ENCODE results near the gene SLC37A4. TPM values are rescaled to one million over a fixed set of nuclear protein-coding genes. Genes with fewer than 3 reads are reported as not detected.
A peak's percentile ranks its signal among the peaks of the same experiment; 100 is the strongest.

Gene SLC37A4
- total and polyA plus RNA-seq, 2 experiments from 2014 or later: 7.9 to 13.7 TPM

DNA sequence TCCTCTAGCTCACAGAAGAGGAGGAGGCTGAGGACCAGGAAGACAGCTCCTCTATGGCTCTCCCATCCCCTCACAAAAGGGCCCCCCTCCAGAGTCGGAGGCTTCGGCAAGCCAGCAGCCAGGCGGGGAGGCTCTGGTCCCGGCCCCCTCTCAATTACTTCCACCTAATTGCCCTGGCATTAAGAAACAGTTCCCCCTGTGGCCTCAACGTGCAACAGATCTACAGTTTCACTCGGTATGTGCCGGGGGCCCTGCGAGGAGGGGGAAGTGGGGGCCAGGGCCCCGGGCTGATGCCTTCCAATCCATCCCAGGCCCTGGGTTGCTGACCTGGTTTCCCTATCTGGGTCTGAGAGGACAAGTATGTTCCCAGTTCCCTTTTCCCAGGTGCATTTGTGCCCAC lies 51.2 kb downstream of the SLC37A4 start:
- peaks cover 9% of the 10 kb centered on the region; the same call in 1 of the 2 replicates for H3K27me3 ChIP-seq (replicated peaks; ENCODE audit: insufficient read depth)
- no peaks in the 10 kb centered on the region for H3F3A ChIP-seq (ENCODE audit: insufficient read depth)
- H3K9me3 ChIP-seq (ENCODE audit: low read depth): no peaks in the 10 kb centered on the region
- H3K4me1 ChIP-seq (ENCODE audit: insufficient read depth): no peaks in the 10 kb centered on the region
- H3K9me2 ChIP-seq (ENCODE audit: insufficient read depth): no peaks in the 10 kb centered on the region
- no peaks in the 10 kb centered on the region for H3K79me2 ChIP-seq (ENCODE audit: insufficient read depth)
- DNase-seq: no peak
- no peak overlapping the region for H3K9ac ChIP-seq
- H2AFZ ChIP-seq: no peak overlapping the region
- no peak overlapping the region for H3K4me2 ChIP-seq (ENCODE audit: unreplicated experiment)
- WGBS, 2 experiments (ENCODE audit: low coverage in 1 of 2, low lambda C conversion rate in 2 of 2, missing lambda C conversion rate in 2 of 2): 45 to 53% methylated on average over 9 of the region's 9 CpGs
- H3K36me3 ChIP-seq (ENCODE audit: low read depth): no peaks in the 10 kb centered on the region
- TF ChIP-seq EZH2phosphoT487 (IDR thresholded peaks at IDR 0.05; ENCODE audit: insufficient read depth, low read depth): no peak
- TF ChIP-seq EZH2 (IDR thresholded peaks at IDR 0.05; ENCODE audit: insufficient read depth, poor library complexity, severe bottlenecking): no peak
- no peak overlapping the region for H3K27ac ChIP-seq
- in situ Hi-C loops (cut with MboI): no loop called here
- no peaks in the 10 kb centered on the region for H4K20me1 ChIP-seq (ENCODE audit: insufficient read depth)
- no peak overlapping the region for H3K4me3 ChIP-seq

GRCh38 chr11:118975771-118976709 lies 54.6 kb downstream of the SLC37A4 start:
- H4K20me1 ChIP-seq (ENCODE audit: insufficient read depth): no peaks in the 10 kb centered on the region
- H3K27ac ChIP-seq: no peak overlapping the region
- H3K9me2 ChIP-seq (ENCODE audit: insufficient read depth): no peaks in the 10 kb centered on the region
- TF ChIP-seq EZH2phosphoT487 (IDR thresholded peaks at IDR 0.05; ENCODE audit: insufficient read depth, low read depth): no peak
- TF ChIP-seq EZH2 (IDR thresholded peaks at IDR 0.05; ENCODE audit: insufficient read depth, poor library complexity, severe bottlenecking): no peak
- H3F3A ChIP-seq (ENCODE audit: insufficient read depth): no peaks in the 10 kb centered on the region
- H3K4me2 ChIP-seq (ENCODE audit: unreplicated experiment): no peak overlapping the region
- 75 to 78% methylated on average over 15 of the region's 15 CpGs for WGBS, 2 experiments (ENCODE audit: low coverage in 1 of 2, low lambda C conversion rate in 2 of 2, missing lambda C conversion rate in 2 of 2)
- no peaks in the 10 kb centered on the region for H3K9me3 ChIP-seq (ENCODE audit: low read depth)
- no peaks in the 10 kb centered on the region for H3K4me1 ChIP-seq (ENCODE audit: insufficient read depth)
- H2AFZ ChIP-seq: no peak overlapping the region
- peaks cover 9% of the 10 kb centered on the region; the same call in 1 of the 2 replicates for H3K27me3 ChIP-seq (replicated peaks; ENCODE audit: insufficient read depth)
- no peaks in the 10 kb centered on the region for H3K36me3 ChIP-seq (ENCODE audit: low read depth)
- H3K79me2 ChIP-seq (ENCODE audit: insufficient read depth): no peaks in the 10 kb centered on the region
- H3K9ac ChIP-seq: no peak overlapping the region
- in situ Hi-C loops (cut with MboI): no loop called here
- peak; percentile 9 for DNase-seq
- no peak overlapping the region for H3K4me3 ChIP-seq

Small RNA genes lying within 50 kb of the gene (microRNA-seq; reads per million reads assigned to microRNA genes)
- not detected for gene MIR3656 (ENCODE audit: borderline number of aligned reads)

Small RNA genes lying within 50 kb of the gene (small RNA-seq; reads per million reads assigned to genes)
- gene AP003392.2 (ENCODE audit: low read depth, low replicate concordance) (not detected), gene RF00017 (ENCODE audit: low read depth, low replicate concordance) (not detected), gene RF00019 (ENCODE audit: low read depth, low replicate concordance) (not detected)

Other genes starting within 250 kb of the SLC37A4 start
- gene DDX6, start 239.7 kb downstream of the SLC37A4 start, total RNA-seq (2014; rRNA removed; shearing (Covaris generic)): 84.6 and 88.9 TPM in 2 replicates
- 20.9 and 21.3 TPM in 2 replicates for gene DDX6, start 239.7 kb downstream of the SLC37A4 start, polyA plus RNA-seq (2016; fragmentation: Nextera tagmentation; extraction: Ambion mirVana)
- not detected in 2 replicates for gene CXCR5, start 147.0 kb downstream of the SLC37A4 start, total RNA-seq (2014; rRNA removed; shearing (Covaris generic))
- gene CXCR5, start 147.0 kb downstream of the SLC37A4 start, polyA plus RNA-seq (2016; fragmentation: Nextera tagmentation; extraction: Ambion mirVana): not detected in 2 replicates
- 13.9 and 17.6 TPM in 2 replicates for gene BCL9L, start 105.0 kb downstream of the SLC37A4 start, total RNA-seq (2014; rRNA removed; shearing (Covaris generic))
- 7.2 TPM in 2 replicates for gene BCL9L, start 105.0 kb downstream of the SLC37A4 start, polyA plus RNA-seq (2016; fragmentation: Nextera tagmentation; extraction: Ambion mirVana)
- gene UPK2, start 74.6 kb downstream of the SLC37A4 start, total RNA-seq (2014; rRNA removed; shearing (Covaris generic)): not detected in 2 replicates
- 0.27 and 0.28 TPM in 2 replicates for gene UPK2, start 74.6 kb downstream of the SLC37A4 start, polyA plus RNA-seq (2016; fragmentation: Nextera tagmentation; extraction: Ambion mirVana)
- gene FOXR1, start 59.1 kb downstream of the SLC37A4 start, total RNA-seq (2014; rRNA removed; shearing (Covaris generic)): not detected in 2 replicates
- gene FOXR1, start 59.1 kb downstream of the SLC37A4 start, polyA plus RNA-seq (2016; fragmentation: Nextera tagmentation; extraction: Ambion mirVana): not detected in 2 replicates
- gene CENATAC, start 32.7 kb downstream of the SLC37A4 start, total RNA-seq (2014; rRNA removed; shearing (Covaris generic)): 15.3 and 19.3 TPM in 2 replicates
- 10.4 and 13.1 TPM in 2 replicates for gene CENATAC, start 32.7 kb downstream of the SLC37A4 start, polyA plus RNA-seq (2016; fragmentation: Nextera tagmentation; extraction: Ambion mirVana)
- 653 and 1,103 TPM in 2 replicates for gene RPS25, start 12.5 kb downstream of the SLC37A4 start, total RNA-seq (2014; rRNA removed; shearing (Covaris generic))
- gene RPS25, start 12.5 kb downstream of the SLC37A4 start, polyA plus RNA-seq (2016; fragmentation: Nextera tagmentation; extraction: Ambion mirVana): 1,202 and 1,239 TPM in 2 replicates
- 70.4 and 90.6 TPM in 2 replicates for gene TRAPPC4, start 12.1 kb downstream of the SLC37A4 start, total RNA-seq (2014; rRNA removed; shearing (Covaris generic))
- 207 and 210 TPM in 2 replicates for gene TRAPPC4, start 12.1 kb downstream of the SLC37A4 start, polyA plus RNA-seq (2016; fragmentation: Nextera tagmentation; extraction: Ambion mirVana)
- 85.4 and 97.0 TPM in 2 replicates for gene HYOU1, start 26.3 kb upstream of the SLC37A4 start, total RNA-seq (2014; rRNA removed; shearing (Covaris generic))
- 56.3 and 58.5 TPM in 2 replicates for gene HYOU1, start 26.3 kb upstream of the SLC37A4 start, polyA plus RNA-seq (2016; fragmentation: Nextera tagmentation; extraction: Ambion mirVana)
- 21.0 and 27.9 TPM in 2 replicates for gene VPS11, start 36.9 kb upstream of the SLC37A4 start, total RNA-seq (2014; rRNA removed; shearing (Covaris generic))
- gene VPS11, start 36.9 kb upstream of the SLC37A4 start, polyA plus RNA-seq (2016; fragmentation: Nextera tagmentation; extraction: Ambion mirVana): 22.3 and 24.1 TPM in 2 replicates
- 5.1 and 8.5 TPM in 2 replicates for gene HMBS, start 54.0 kb upstream of the SLC37A4 start, total RNA-seq (2014; rRNA removed; shearing (Covaris generic))
- gene HMBS, start 54.0 kb upstream of the SLC37A4 start, polyA plus RNA-seq (2016; fragmentation: Nextera tagmentation; extraction: Ambion mirVana): 46.1 and 53.3 TPM in 2 replicates
- 30.0 and 30.9 TPM in 2 replicates for gene DPAGT1, start 71.0 kb upstream of the SLC37A4 start, total RNA-seq (2014; rRNA removed; shearing (Covaris generic))
- gene DPAGT1, start 71.0 kb upstream of the SLC37A4 start, polyA plus RNA-seq (2016; fragmentation: Nextera tagmentation; extraction: Ambion mirVana): 68.6 and 73.6 TPM in 2 replicates
- gene C2CD2L, start 76.5 kb upstream of the SLC37A4 start, total RNA-seq (2014; rRNA removed; shearing (Covaris generic)): 4.1 and 4.7 TPM in 2 replicates
- gene C2CD2L, start 76.5 kb upstream of the SLC37A4 start, polyA plus RNA-seq (2016; fragmentation: Nextera tagmentation; extraction: Ambion mirVana): 2.6 and 3.1 TPM in 2 replicates
- 24.9 and 31.8 TPM in 2 replicates for gene HINFP, start 90.7 kb upstream of the SLC37A4 start, total RNA-seq (2014; rRNA removed; shearing (Covaris generic))
- gene HINFP, start 90.7 kb upstream of the SLC37A4 start, polyA plus RNA-seq (2016; fragmentation: Nextera tagmentation; extraction: Ambion mirVana): 8.3 and 9.1 TPM in 2 replicates
- gene ABCG4, start 118.2 kb upstream of the SLC37A4 start, total RNA-seq (2014; rRNA removed; shearing (Covaris generic)): not detected in 2 replicates
- 0.06 and 0.14 TPM in 2 replicates for gene ABCG4, start 118.2 kb upstream of the SLC37A4 start, polyA plus RNA-seq (2016; fragmentation: Nextera tagmentation; extraction: Ambion mirVana)
- gene NLRX1, start 137.8 kb upstream of the SLC37A4 start, total RNA-seq (2014; rRNA removed; shearing (Covaris generic)): 19.7 and 28.0 TPM in 2 replicates
- gene NLRX1, start 137.8 kb upstream of the SLC37A4 start, polyA plus RNA-seq (2016; fragmentation: Nextera tagmentation; extraction: Ambion mirVana): 13.4 and 13.8 TPM in 2 replicates
- gene NHERF4, start 154.6 kb upstream of the SLC37A4 start, total RNA-seq (2014; rRNA removed; shearing (Covaris generic)): not detected in 2 replicates
- not detected in 2 replicates for gene NHERF4, start 154.6 kb upstream of the SLC37A4 start, polyA plus RNA-seq (2016; fragmentation: Nextera tagmentation; extraction: Ambion mirVana)
- 7.8 and 8.6 TPM in 2 replicates for gene CBL, start 175.5 kb upstream of the SLC37A4 start, total RNA-seq (2014; rRNA removed; shearing (Covaris generic))
- 5.0 and 5.8 TPM in 2 replicates for gene CBL, start 175.5 kb upstream of the SLC37A4 start, polyA plus RNA-seq (2016; fragmentation: Nextera tagmentation; extraction: Ambion mirVana)

All from GM23248 (cell line).